NOMO-1 treated with dmso at 0.1 percent for 144 hours (cell line): ENCODE measurements around the gene HEG1.

Source experiments
- DNase-seq: peaks from one replicate; lab custom pipeline; 2025; ENCODE audit not compliant: unreplicated experiment; lab: John Stamatoyannopoulos, UW

HEG1 gene

GRCh38 chr3:124923833-124924232, 132.0 kb downstream of the HEG1 start:
- DNase-seq = no peak

- DNase-seq = no peak
Observed at GRCh38 chr3:124920718-124921117, 135.1 kb downstream of the HEG1 start.

GRCh38 chr3:124919756-124920155, 136.0 kb downstream of the HEG1 start:
- no peak for DNase-seq

- DNase-seq = no peak
Observed at GRCh38 chr3:124918524-124918923, 137.3 kb downstream of the HEG1 start.

- no peak for DNase-seq
Observed at GRCh38 chr3:124916837-124917409, 138.9 kb downstream of the HEG1 start.
